Measurements from ENCODE around the gene CBLN4.

The CBLN4 gene

DNA sequence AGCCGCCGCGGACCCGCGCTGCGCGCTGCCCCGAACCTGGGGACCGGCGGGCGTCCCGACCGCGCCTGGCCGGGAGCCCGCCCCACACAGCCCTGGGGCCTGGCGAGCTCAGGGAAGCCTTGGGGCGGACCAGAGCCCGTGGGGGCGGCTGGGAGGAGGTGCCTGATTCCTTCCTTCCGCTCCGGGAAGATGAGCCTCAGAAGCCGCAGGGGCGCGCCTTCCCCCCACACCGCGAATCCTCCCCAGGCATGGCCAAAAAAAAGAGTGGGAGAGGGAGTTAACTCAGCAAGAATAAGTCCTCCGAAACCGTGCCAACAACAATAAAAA, at the start of gene CBLN4:
CBLN4 (minus strand) TSS at position 131 of the 327 bp plus-strand sequence. CDS start 1,348 bp downstream, outside the sequence.
- no peak for DNase-seq (ENCODE audit: low spot score)

DNA sequence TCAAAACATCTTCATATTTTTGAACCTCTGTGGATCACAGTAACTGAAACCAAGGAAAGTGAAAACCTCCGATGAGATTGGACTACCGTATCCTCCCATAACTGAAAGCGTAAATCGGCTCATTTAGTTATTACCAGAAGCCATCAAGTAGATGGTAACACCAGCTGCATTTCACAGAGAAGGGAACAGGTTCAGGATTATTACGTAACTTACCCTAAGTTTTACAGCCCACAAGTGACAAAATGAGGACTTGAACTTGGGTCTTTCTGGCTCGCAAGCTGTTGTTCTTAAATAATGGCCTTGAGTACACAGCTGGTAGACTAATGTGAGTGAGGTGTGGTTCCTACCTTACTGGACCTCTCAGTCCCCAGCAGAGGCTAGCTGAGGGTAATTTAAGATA, 37.9 kb upstream of the CBLN4 start:
- DNase-seq (ENCODE audit: low spot score), result no peak

- DNase-seq (ENCODE audit: low spot score), result no peak
These were observed 26.9 kb upstream of the CBLN4 start for GRCh38 chr20:56032251-56032650.

DNA sequence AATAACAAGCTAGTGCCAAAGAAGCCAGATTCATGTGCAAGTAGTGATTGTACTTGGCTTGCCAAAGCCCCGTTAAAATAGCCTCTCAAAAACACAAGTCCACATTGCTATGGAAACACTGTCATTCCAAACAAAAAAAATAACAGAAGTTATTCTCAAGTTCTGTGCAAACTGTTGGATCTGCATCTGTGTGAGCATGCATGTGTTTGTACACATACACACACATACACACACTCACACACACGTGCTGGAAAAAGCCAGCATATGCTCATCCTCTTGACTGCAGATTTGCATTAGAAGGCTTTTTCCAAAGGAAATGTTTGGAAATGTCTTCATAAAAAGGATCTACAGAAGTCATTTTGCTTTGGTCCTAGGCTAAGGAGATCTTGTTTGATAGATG, 13.4 kb upstream of the CBLN4 start:
- DNase-seq (ENCODE audit: low spot score), result no peak

- DNase-seq (ENCODE audit: low spot score), result no peak
These were observed 12.9 kb upstream of the CBLN4 start for GRCh38 chr20:56018194-56018593.

DNA sequence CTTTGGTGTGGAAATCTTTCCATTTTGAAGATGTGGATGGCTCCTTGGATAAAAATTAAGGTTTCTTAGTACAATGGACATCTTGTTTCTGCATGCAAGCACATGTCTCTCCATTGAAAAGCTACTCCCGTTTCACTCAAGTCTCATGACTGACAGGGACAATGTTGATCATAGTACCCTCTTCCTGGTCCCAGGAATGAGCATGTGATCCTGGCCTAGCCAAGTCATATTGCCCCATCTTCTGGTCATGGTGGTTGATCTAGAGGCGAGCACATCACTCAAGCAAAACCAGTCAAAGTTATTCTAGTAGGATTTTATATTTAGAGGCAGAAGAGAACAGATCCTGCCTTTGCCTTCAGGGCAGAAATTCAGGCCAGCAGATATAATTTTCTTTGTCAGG, 12.2 kb upstream of the CBLN4 start:
- no peak for DNase-seq (ENCODE audit: low spot score)

DNA sequence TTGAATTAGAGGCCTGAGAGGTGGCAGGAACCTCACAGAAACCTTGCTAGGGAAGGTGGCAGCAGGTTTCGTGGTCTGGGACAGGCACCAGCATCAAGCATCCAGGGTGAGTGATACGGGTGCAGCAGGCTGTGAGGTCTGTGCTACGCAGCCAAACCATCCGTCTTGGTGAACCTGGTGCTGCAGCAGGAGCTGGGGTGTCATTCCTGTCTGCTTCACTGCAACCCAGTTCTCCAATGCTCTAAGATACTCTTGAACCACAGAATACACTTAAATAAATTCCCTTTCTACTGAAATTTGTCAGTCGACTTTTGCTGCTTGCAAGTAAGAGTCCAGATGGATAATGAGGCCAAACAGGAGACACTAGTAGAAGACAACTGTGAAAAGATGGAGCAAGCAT, 9.7 kb upstream of the CBLN4 start:
- no peak for DNase-seq (ENCODE audit: low spot score)

GRCh38 chr20:56014151-56014550, 8.8 kb upstream of the CBLN4 start:
- no peak for DNase-seq (ENCODE audit: low spot score)

DNA sequence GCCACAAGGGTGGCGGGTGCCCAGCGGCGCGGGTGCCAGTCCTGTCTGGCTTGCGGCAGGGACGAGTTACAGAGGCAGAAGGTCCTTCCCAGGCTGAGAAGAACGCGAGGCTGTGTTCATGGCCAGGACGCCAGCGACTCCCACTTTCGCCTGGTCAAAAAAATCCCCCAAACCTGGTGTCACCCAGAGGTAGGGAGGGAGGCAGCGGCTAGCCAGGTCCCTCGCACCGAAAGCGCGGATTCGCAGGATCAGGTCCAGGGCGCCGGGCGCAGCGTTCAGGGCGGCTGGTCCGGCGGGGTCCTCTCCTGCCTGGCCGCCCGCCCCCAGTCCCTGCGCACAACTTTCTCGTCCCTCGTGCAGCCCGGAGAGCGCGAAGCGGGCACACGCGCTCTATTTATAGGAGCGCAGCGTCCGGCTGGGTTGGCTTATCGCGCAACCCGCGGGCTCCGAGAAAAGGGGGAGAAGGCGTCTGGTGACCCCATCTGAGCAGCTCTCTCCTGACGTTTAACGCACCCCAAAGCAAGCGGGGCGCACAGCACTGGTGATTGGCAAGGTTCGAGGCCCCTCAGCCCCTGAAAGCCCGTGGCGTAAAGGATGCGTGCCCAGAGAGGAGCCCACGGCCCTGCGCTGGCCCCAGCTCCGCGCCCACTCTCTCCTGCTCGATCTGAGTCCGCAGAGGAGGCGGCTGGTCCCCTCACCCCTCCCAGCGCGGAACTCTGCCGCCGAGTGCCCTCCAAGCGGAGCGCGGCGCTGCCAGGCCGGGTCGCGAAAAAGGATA, 519 bp downstream of the CBLN4 start:
- no peak for DNase-seq (ENCODE audit: low spot score)

GRCh38 chr20:56004007-56004406, 1.3 kb downstream of the CBLN4 start:
- no peak for DNase-seq (ENCODE audit: low spot score)

- DNase-seq (ENCODE audit: low spot score), result no peak
These were observed 2.2 kb downstream of the CBLN4 start for GRCh38 chr20:56002908-56003800.

GRCh38 chr20:56001890-56002289, 3.4 kb downstream of the CBLN4 start:
- DNase-seq (ENCODE audit: low spot score), result no peak

- no peak for DNase-seq (ENCODE audit: low spot score)
These were observed 4.1 kb downstream of the CBLN4 start for GRCh38 chr20:56001106-56001785.

DNA sequence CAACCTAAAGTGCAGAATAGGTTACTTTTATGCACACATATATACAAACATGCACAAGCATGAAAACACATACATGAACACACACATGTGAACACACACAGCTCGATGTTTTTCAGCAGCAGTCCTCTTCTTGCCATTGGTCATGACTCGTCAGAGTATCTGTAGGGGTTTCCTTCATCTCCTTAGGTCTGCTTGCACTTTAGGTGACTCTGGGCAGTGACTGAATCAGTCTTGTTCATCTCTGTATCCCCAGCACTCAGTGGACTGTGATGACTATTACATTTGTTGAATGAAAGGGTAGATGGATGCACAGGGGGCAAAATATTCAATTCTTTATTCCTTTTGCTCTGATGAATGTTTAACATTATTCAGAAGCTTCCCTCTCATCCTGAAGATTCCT, 26.8 kb downstream of the CBLN4 start:
- no peak for DNase-seq (ENCODE audit: low spot score)

GRCh38 chr20:55977690-55978459, 27.4 kb downstream of the CBLN4 start:
- no peak for DNase-seq (ENCODE audit: low spot score)

DNA sequence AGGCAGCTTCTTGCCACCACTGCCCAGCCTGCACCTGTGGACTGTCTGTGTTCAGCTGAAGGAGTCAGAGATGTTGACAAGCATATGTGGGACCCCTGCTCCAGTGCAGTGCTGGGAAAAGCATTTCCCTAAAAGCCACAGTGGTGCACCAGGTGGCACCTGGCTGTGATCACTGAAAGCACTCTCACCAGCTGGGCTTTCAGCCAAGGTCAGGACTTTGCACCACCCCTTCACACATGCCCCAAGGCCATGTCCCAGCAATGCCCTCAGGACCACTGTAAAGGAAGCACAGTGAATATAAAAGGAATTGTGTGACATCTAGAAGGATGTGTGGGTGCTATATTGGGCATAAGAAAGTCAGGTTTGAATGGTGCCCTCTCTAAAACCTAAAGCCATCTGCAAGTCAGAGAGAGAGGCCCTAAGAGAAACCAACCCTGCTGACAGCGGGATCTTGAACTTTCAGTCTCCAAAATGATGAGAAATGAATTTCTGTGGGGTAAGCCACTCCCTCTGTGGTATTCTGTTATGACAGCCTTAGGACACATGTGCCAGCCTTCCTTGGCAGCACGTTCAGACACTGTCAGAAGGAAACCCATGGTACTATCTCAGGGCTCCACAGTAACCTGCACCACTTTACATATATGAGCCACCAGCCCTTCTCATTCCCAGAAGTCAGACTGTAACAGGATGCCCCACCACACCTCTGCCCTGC, 30.7 kb downstream of the CBLN4 start:
- DNase-seq (ENCODE audit: low spot score), result no peak

GRCh38 chr20:55964790-55965189, 40.5 kb downstream of the CBLN4 start:
- no peak for DNase-seq (ENCODE audit: low spot score)

DNA sequence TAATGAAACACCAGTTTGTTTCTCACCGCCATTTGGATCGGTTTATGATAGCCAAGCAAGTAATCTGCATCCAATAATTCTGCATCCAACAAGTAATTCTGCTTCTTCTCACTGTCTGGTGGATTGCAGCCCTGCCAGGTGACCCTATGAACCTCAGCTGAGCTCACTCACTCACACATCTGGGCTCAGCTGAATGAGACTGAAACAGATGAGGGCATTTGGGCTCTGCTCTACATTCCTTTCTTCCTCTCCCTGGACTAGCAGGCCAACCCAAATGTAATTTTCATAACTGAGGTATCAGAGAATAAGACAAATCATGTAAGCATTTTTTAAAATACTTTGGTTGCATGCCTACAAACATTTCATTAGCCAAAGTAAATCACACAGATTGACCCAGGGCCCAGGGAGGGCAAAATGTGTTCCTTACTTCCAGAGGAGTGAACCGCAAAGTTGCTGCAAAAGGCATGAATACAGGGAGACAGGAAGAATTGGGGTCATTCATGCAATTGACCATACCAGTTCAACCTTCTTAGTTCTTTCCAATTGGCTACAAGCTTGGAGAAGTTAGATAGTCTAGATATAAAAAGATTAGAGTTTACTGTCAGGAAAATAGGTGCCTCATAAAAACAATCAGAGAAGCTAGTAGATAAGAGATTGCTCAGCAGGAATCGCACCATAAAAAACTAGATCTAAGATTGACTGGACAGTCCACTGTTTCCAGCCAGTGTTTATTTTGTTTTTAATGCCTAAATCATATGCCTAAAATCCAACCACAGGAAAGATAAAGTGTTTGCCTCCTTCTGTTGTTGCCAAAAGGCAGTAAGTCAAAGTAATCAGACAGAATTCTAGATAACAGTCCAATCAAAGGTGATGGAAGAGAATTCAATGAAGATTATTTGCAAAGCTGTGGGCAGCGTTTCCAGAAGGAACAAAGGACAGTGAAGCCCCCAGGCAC, 43.7 kb downstream of the CBLN4 start:
- no peak for DNase-seq (ENCODE audit: low spot score)

- no peak for DNase-seq (ENCODE audit: low spot score)
These were observed 52.1 kb downstream of the CBLN4 start for GRCh38 chr20:55953201-55953600.

DNA sequence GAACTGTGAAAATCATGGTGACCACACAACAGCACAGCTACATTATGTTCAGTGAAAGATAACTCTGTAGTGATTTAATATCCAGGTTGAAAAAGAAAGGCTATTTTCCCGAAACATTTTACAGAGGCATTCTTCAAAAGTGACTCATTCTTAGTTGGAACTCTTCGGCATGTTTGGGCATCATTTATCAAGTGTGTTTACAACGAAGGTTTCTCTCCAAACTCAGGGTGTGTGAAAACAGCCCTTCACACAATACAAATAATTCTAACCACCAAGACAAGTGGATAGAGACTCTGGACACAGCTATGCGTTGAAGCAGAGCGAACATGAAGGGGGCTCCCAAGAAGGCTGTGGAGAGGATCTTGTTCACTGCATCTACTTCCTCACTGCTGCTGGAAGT, 57.6 kb downstream of the CBLN4 start:
- no peak for DNase-seq (ENCODE audit: low spot score)

All from germinal center (tissue), 1 donor.